Hematopoietic multipotent progenitor cell treated with erythropoietin and hydrocortisone succinate and interleukin-3 and kit ligand, for 8 days (in vitro differentiated cells): Measurements from ENCODE around the gene DGLUCY.
A peak's percentile ranks its signal among the peaks of the same experiment; 100 is the strongest.
"Not testable (repeated sequence)": the region's sequence is repeated elsewhere in the genome, so short reads cannot be mapped to it uniquely, and the experiment has no call there.

Source experiments
- DNase-seq: peaks from one replicate; pipeline ENCODE4 v3.0.0-alpha.2; 2015

DGLUCY gene

DNA sequence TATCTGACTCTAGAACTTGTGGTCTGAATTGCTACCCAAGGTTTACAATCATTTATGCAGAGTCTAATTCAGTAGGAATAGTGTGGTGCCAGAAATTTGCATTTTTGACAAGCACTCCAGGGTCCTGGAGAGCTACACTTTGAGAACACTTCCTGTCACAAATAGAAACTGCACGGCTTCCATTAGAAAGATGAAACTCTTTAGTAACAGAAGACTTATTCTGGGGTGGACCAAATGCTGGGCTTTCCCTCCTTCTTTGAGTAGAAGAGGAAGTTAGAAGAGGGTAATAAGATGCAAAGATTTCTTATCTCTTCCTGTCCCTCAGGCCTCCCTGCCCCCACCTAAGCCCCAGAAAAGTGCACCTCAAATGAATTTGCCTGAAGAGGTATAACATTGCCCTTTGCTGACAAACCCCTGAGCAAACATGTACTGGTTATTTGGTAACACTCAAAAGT, 28.4 kb downstream of the DGLUCY start:
- peak; percentile 40 for DNase-seq

DNA sequence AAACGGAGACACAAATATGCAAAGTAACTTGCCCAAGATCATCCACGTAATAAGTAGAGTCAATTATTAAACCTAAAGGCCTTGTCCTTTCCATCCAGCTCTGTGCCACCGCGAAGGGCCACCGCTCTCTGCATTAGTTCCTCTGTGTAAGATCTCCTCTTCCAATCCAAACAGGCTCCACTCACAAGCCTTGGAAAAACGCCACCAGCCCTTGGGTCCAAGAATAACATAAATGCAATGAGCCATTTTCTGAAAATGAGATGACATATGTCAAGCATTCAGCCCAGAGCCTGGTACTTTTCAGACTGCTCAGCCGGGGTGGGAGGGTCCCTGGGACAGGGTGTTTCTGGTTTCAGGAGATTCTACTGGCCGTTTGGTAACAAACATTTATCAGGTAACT, 30.0 kb downstream of the DGLUCY start:
- DNase-seq = no peak

DNA sequence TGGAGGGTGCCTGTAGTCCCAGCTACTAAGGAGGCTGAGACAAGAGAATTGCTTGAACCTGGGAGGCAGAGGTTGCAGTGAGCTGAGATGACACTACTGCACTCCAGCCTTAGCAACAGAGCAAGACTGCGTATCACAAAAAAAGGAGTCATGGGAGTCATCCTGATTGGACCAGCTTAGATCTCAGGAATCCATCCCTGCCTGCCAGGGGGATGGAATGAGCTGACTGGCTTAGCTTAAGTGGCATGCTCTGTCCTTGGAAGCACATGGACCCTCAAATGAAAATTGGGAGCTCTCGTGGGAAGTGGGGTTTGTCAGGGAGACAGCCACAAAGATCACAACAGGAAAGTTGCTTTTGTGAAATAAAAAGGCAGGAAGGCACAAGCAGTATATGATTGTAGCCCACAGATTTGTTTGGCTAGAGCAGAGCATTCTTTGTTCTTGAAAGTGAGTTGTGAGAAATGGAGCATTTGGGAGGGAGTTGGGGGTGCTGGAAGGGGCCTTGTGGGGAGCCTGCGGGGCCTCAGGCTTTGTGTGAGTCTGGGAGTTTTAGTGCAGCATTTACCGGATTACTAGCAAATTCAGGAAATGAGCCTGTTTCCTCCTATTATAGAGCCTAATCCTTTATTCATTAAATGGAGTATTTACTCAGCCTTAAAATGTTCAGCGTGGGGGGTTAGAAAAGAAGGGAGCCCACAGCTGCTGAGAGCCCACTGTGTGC, 30.7 kb downstream of the DGLUCY start:
- no peak for DNase-seq

DNA sequence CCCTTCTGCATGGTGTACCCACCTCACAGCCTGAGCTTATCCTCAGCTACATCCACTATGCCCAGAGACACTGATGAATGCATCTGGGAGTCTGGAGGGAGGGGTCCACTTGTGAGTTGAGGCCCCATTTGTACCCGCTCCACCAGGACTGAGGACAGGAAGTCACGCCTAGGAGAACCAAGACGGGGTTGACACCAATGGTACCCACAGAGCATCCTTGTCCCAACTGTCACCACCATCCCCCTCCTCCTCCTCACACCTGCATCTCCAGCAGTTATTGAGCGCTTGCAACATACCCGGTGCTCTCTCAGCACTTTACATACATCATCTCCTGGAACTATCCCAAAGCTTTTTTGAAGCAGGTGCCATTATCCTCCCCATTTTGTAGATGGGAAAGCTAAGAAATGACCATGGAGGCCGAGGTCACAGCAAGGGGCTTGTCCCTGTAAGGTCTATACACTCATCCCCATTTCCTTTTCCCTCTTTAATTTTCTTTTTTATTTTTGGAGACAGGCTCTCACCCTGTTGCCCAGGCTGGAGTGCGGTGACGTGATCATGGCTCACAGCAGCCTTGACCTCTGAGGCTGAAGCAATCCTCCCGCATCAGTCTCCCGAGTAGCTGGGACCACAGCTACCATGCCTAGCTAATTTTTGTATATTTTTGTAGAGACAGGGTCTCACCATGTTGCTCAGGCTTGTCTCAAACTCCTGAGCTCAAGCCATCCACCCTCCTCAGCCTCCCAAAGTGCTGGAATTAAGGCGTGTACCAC, 31.7 kb downstream of the DGLUCY start:
- DNase-seq = no peak

DNA sequence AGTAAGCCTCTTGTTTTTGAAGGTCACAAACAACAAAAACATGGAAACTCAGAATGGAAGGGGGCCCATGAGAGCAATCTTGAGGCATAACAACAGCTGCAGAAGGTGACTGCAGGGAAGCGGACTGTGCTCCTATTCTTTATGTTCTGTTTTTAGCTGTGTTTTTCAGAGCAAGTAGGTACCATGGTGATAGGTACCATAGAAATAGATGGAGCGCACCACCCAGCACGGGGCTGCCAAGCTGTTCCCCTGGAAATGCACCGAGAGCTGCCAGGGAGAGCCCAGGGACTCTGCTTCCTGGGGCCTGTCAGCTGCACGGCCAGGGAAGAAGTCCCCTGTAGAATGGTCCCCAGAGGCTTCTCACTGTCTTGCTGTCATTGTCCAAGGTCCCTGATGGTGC, 32.8 kb downstream of the DGLUCY start:
- DNase-seq = no peak

DNA sequence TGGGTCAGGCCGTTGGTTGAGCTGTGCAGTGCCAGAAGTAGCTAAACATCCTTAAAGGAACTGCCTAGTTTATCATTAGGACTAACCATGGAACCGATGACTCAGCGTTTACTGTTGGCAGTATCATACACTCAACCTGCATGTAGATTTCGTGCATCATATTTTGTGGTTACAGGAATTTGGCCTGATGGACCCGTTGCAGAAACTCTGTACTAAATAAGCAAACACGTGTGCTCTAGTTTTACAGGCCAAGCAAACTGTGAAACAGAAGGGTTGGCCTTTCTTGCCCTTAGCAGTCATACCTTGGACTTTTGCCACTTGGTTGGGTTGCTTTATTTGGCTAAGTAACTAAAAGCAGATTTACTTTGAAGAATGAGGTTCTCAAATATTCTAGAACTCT, 35.6 kb downstream of the DGLUCY start:
- peak; percentile 94 for DNase-seq

DNA sequence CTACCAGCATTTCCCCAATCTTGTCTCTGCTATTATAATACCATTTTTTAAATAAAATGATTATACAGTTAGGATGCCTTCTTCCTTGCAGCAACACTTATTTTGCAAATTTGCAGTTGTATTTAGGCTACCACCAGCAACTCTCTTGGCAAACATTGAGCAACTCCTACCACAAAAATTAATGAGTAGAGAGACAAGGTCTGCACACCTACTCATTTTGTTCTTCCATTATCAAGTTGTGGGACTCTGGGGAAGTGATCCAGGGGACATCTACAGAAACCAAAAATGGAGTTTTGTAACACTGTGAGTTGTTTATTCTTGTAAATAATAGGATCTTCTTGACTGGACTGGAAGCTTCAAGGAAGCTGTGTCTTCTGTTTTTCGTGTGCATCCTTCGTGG, 38.6 kb downstream of the DGLUCY start:
- no peak for DNase-seq

DNA sequence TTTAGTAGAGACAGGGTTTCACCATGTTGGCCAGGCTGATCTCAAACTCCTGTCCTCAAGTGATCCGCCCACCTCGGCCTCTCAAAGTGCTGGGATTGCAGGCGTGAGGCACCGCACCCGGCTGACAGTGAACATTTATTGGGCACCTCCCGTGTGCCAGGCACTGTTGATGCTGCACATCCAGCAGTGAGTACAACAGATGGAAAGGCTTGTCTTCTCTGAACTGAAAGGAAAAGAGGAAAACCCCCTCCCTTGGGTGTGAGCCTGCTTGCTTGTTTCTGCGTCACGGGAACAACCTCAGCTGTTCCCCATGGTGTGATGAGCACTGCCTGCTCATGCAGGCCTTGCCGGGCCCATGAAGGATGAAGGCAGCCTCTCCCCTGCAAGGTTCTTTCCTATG, 39.5 kb downstream of the DGLUCY start:
- DNase-seq = no peak

DNA sequence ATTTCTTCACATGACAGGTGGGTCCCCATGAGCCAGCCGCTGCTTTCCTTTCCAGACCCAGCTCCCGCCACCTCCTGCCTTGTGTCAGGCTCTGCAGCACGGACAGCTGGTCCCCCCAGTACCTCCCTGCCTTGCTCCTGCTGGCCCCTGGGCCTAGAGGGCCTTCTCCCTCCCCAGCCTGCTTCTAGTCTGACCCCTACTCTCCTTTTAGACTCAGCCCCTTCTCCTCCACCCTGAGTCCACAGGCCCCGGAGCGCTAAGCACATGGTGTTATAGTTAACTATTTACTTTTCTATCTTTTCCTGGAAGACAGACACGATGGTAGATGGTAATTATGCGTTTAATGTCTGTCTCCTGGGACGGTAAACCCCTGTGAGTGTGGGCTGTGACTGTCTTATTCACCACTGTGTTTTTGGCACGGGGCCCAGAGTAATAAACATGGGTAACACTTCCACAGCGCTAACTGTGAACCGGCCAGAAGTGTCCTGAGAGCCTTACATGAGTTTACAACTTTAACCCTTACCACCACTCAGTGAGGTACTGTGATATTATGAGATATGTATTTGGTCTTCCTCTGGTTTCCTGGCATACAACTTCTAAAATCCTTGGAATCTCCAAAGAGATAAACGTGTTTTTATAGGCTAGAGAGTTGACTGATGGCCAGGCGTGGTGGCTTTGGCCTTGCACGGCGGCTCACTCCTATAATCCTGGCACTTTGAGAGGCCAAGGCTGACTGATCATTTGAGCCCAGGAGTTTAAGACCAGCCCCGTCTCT, 41.2 kb downstream of the DGLUCY start:
- peak; percentile 81 for DNase-seq

DNA sequence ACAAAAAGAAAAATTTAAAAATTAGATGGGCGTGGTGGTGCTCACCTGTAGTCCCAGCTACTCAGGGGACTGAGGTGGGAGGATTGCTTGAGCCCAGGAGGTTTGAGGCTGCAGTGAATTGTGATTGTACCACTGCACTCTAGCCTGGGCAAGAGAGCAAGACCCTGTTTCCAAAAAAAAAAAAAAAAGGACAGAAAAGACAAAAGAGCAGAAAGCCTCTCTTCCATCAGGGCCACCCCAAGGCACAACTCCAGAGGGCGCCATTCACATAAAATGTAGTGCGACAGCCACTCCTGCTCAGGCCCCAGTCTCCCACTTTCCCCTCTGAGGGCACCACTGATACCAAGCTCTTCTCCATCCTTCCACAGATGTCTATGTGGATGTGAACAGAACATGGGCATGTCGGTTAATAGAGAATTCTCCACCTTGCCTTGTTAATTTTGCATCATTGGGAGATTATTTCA, 41.8 kb downstream of the DGLUCY start:
- no peak for DNase-seq

DNA sequence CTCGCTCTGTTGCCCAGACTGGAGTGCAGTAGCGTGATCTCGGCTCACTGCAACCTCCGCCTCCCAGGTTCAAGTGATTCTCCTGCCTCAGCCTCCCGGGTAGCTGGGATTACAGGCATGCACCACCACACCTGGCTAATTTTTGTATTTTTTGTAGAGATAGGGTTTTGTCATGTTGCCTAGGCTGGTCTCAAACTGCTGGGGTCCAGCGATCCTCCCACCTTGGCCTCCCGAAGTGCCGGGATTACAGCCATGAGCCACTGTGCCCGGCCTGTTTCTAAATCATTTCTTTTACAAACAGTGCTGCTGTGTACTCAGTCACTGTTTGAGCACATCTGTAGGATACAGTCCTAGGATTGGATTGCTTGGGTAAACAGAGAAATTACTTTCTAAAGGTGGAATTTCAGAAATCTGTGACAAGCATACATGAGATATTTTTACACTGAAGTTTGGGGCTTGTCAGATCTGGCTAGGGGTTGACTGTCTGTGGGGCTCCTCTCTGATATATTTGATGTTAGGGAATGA, 42.3 kb downstream of the DGLUCY start:
- DNase-seq = not testable (repeated sequence)

DNA sequence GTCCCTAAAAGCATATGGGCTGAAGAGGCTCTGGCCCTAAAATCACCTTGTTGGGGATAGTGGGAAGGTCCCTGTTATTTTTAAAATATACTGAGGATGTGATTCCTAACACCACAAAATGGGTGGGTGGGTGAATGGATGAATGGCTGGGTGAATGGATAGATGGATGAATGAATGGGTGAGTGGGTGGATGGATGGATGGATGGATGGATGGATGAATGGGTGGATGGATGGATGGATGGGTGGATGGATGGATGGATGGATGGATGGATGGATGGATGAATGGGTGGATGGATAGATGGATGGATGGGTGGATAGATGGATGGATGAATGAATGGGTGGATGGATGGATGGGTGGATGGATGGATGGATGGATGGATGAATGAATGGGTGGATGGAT, 43.0 kb downstream of the DGLUCY start:
- not testable (repeated sequence) for DNase-seq

DNA sequence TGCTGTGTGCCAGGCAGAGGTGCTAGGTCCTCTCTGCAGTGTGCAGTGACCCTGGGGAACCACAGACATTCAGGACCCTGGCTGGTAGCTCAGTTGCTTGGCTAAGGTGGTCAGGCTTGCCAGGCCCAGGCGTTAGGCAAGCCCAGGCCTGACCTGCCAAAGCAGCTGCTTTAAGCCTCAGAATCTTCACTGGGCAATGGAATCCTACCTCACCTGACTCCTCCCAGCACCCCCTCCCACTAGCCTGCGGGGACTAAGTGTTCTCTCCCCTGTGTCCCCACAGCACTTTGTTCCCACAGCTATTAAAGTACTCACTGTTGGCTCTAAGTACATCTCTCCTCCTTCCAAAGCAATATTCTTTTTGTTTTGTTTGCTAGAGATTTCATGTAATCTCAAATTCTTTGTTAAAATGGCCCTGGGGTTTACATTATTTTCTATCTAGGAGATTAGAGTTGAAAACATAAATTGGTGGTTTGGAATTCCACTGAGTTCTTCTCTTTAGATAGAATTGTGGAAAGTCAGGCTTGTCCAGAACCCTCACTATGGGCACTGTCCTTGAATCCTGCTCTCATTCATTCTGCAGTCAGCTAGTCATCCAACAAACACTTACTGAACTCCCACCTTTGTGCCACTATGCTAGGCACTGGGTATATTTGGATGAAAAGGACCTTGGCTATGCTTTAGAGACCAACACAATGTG, 44.4 kb downstream of the DGLUCY start:
- DNase-seq = no peak

DNA sequence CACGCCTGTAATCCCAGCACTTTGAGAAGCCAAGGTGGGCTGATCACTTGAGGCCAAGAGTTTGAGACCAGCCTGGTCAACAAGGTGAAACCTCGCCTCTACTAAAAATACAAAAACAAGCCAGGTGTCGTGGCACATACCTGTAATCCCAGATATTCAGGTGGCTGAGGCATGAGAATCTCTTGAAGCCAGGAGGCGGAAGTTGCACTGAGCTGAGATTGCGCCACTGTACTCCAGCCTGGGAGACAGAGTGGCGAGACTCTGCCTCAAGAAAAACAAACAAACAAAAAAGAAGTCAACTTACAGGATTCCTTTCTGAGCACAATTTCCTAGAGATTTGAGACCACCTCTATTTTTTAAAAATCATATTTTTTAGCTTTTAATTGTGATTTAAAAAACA, 45.3 kb downstream of the DGLUCY start:
- no peak for DNase-seq

DNA sequence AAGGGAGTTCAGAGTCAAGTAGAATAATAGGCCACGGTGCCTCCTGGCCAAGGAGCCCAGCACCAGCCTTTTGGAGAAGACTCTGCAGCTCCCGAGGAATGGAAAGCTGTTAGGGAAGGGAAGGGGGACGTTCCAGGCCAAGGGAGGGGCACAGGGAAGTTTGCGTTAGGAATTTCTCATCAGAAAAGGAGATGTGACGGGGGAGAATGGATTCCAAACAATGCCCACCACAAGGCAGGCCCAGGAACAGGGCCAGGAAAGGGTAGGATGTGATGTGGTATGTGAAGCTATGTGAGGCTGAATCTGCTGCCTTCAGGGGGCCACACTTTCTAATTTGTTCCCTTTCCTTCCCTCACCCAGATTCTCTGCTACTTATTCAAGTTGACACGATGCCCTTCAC, 46.0 kb downstream of the DGLUCY start:
- no peak for DNase-seq

DNA sequence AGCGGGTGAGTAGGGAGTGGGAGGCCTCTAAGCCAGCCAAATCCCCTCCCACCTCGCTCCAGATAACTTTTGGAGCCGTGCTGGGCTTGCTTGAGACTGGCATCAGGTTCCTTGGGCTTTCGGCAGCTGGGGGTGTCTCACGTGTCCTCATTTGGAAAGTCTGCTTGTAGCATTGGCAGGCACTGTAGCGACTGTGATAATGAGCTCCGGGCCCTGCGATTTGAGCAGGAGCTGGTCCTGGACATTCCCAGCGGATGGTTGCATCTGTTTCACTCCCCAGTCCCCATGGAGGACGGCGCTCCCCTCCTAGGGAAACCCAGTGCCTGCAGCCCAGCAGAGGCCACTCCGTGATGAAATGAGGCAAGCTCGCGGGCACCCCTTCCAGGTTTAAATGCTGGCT, 49.4 kb downstream of the DGLUCY start:
- no peak for DNase-seq

DNA sequence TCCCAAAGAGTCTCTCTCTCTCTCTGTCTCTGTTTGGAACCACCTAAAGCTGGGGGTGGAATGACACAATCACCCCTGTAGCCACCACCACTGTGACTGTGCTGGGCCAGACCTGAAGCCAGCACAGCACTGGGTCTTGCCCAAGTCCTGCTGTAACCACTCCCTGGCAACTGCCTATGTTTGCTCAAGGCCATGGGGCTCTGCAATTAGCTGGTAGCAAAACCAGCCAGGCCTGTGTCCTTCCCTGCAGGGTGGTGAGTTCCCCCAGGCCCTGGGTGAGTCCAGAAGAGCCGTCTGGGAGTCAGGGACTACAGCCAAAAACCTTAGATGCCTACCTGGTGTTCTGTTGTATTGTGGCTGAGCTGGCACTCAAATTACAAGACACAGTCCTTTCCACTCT, 50.8 kb downstream of the DGLUCY start:
- DNase-seq = no peak

DNA sequence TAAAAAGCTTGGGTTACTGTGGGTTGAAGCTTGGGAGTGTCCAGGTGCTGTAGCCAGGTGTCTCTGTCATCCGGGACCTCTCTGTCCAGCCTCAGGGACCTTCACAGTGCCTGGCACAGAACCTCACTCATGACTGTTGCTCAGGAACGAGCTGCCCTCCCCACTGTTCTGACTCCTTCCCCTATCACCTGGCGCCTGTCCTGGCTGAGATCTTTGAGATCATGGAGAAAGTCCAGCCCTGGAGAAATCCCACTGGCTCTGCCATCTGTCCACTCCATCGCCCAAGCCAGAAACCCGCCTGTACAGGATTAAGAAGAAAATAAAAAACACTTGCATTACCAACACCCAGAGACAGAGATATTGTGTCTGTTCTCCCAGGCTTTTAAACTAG, 53.5 kb downstream of the DGLUCY start:
- no peak for DNase-seq

DNA sequence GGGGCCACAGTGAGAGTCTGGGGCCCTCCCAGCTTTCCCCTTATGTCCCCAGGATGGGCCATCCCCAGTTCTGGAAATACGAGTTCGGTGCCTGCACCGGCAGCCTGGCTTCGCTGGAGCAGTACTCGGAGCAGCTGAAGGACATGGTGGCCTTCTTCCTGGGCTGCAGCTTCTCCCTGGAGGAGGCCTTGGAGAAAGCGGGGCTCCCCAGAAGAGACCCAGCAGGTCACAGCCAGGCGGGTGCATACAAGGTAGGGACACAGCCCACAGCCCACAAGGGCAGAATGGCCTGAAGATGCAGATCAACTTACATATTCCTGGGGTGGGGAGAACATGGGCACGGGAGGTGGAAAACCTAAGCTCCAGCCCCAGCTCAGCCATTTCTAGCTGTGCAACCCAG, 56.1 kb downstream of the DGLUCY start:
- no peak for DNase-seq

DNA sequence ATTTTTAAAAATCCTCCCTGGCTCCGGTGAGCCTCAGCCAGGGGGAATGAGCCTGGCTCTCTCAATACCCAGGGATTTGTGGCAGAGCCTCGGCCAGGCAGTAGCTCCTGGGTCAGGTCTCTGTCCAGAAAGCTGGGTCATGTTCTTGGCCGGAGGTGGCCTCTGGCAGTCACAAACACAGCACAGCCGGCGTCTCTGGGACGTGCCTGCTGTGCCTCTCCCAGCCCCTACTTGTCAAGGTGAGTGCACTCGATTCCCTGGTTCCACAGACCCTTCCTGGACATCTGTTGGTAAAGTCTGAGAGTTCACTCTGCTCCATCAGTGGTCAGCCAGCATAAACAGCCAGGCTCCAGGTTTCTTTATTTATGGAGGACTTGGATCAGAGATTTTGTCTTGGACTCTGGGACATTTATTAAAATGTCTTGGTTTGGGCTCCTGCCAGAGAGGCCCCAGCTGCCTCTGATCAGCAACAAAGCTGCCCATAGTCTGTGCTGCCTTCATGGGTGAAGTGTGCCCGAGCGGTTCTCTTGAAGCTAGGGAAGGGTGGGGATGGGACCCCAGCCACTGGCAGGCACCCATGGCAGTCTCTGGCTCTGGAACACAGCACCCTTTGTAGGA, 56.7 kb downstream of the DGLUCY start:
- DNase-seq = no peak

DNA sequence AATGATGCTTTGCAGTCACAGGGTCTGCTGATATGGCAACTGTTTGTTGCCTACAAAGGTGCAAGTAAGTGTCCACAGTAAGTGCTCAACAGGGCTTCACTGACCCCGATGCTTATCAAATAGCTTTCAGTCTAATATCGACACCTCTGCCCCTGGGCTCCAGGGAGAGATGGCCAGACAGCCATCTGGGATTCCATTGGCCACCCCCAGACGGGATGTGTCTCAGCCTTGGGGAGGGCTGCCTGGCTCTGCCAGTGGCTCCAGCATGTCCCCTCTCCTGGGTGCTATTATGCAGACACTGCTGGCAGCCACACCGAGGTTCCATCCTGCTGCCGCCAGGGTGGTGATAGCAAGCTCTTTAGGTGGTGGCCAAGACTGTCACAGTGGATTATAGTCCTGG, 57.4 kb downstream of the DGLUCY start:
- no peak for DNase-seq

DNA sequence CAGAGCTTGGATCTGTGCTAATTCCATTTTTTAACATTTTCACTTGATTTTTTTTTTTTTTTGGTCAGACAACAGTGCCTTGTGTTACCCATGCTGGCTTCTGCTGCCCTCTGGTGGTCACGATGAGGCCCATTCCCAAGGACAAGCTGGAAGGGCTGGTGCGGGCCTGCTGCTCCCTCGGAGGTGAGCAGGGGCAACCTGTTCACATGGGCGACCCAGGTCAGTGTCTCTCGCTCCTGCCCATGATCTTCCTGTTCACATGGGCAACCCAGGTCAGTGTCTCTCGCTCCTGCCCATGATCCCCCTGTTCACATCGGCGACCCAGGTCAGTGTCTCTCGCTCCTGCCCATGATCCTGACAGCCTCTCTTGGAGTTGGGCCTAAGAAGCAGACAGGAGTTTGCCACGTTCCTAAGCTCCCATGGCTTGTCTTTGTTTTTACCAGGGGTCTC, 59.4 kb downstream of the DGLUCY start:
- DNase-seq = peak; percentile 82
